Adrenal gland (tissue), 5 donors: ENCODE data around the gene PIK3C2G.

Source experiments
- CTCF ChIP-seq, 6 experiments: fragments of 450-650 bp in 4 of 6; fragments of 200-600 bp in 2 of 6; sonication (generic) in 1 of 6; IDR thresholded peaks; 1 replicate in 5 of 6; 2 replicates in 1 of 6; pipeline versions ENCODE4 v1.5.1 to v1.8.0; 2016 to 2021; ENCODE audit warnings: antibody characterized with exemption in 6 of 6, mild to moderate bottlenecking in 2 of 6, moderate library complexity in 1 of 6
- POLR2A ChIP-seq, 2 donors: fragments of 450-650 bp; IDR thresholded peaks; one replicate each; pipeline ENCODE4 v1.6.1; 2017; ENCODE audit warnings: antibody characterized with exemption in 2 of 2, mild to moderate bottlenecking in 2 of 2, moderate library complexity in 1 of 2
- donor health status: DM: no; HTN: no; CAD: no.

GRCh38 chr12:18644564-18644963, 383.2 kb downstream of the PIK3C2G start:
- TF ChIP-seq CTCF (IDR thresholded peaks at IDR 0.05) (no peak), POLR2A (IDR thresholded peaks at IDR 0.05) (no peak)
